Endothelial cell of umbilical vein (primary cell): Measurements from ENCODE around the gene LEMD1. TPM values are rescaled to one million over a fixed set of nuclear protein-coding genes. Genes with fewer than 3 reads are reported as not detected.
"Not testable (repeated sequence)": the region's sequence is repeated elsewhere in the genome, so short reads cannot be mapped to it uniquely, and the experiment has no call there.

Experiments used
- BruUV-seq: library from RNA; stranded (reverse); fragments of 400-500 nt; replicated peaks from 2 replicates; lab custom pipeline; 2021; lab: Mats Ljungman, UMichigan
- CTCF ChIA-PET: fragments of 300-600, 350-600 bp; sonication (Branson Sonifier 250); formaldehyde crosslinking; loops from one replicate; lab custom pipeline; 2021; ENCODE audit warnings: antibody characterized with exemption, inconsistent platforms; lab: Charles Lee
- POLR2A ChIA-PET: fragments of 300-600, 350-600 bp; sonication (Branson Sonifier 250); formaldehyde crosslinking; loops from one replicate; lab custom pipeline; 2021; ENCODE audit warnings: antibody characterized with exemption, inconsistent platforms; lab: Charles Lee
- DNase-seq: peaks from one replicate; pipeline ENCODE4 v3.0.0-alpha.2; 2011; ENCODE audit warnings: low read depth, low spot score
- FAIRE-seq: peaks from 2 replicates; lab custom pipeline; 2011; peaks lifted over from hg19 to GRCh38; lab: Jason Lieb, UNC
- H2AFZ ChIP-seq: 2 replicates; pipeline ENCODE4 v1.6.0; 2012; ENCODE audit warnings: low read depth, low read length, control low read depth, inconsistent platforms
- H3K27ac ChIP-seq: 2 replicates; pipeline ENCODE4 v1.5.1; 2011; ENCODE audit warnings: low read depth, mild to moderate bottlenecking, control low read depth, low read length, moderate library complexity; ENCODE audit not compliant: insufficient read depth
- H3K27me3 ChIP-seq, 2 experiments: 2 replicates each; pipeline versions ENCODE4 v1.6.0 to v1.6.1; 2011; ENCODE audit warnings: low read length in 2 of 2, mixed read lengths in 1 of 2; ENCODE audit not compliant: control insufficient read depth in 2 of 2, insufficient read depth in 2 of 2
- H3K36me3 ChIP-seq, 2 experiments: 2 replicates in 1 of 2; 3 replicates in 1 of 2; pipeline ENCODE4 v1.5.1; 2011; ENCODE audit warnings: low read length in 2 of 2, mild to moderate bottlenecking in 1 of 2, moderate library complexity in 1 of 2; ENCODE audit not compliant: control insufficient read depth in 2 of 2, insufficient read depth in 2 of 2; ENCODE audit errors: extremely low read depth in 1 of 2
- H3K4me1 ChIP-seq: 3 replicates; pipeline ENCODE4 v1.5.1; 2011; ENCODE audit warnings: mild to moderate bottlenecking, low read length; ENCODE audit not compliant: control insufficient read depth, insufficient read depth; ENCODE audit errors: extremely low read depth
- H3K4me2 ChIP-seq: 2 replicates; pipeline ENCODE4 v1.6.1; 2011; ENCODE audit warnings: low read length, control low read depth, mixed read lengths; ENCODE audit not compliant: insufficient read depth
- H3K4me3 ChIP-seq, 3 experiments: fragments of 200-600 bp in 1 of 3; sonication (generic), shearing (Covaris generic) in 1 of 3; replicated peaks in 1 of 3; 2 replicates each; pipeline ENCODE4 v1.5.1; 2011 to 2016; ENCODE audit warnings: control low read depth in 3 of 3, low read length in 3 of 3, mild to moderate bottlenecking in 2 of 3, inconsistent platforms in 1 of 3, low read depth in 1 of 3, moderate library complexity in 1 of 3; ENCODE audit not compliant: insufficient read depth in 1 of 3
- H3K79me2 ChIP-seq: 2 replicates; pipeline ENCODE4 v1.6.0; 2012; ENCODE audit warnings: low read length, inconsistent platforms; ENCODE audit not compliant: control insufficient read depth, insufficient read depth
- H3K9ac ChIP-seq: replicated peaks from 2 replicates; pipeline ENCODE3; 2011; ENCODE audit warnings: low read length, control low read depth; ENCODE audit not compliant: insufficient read depth; ENCODE audit errors: extremely low read depth
- H3K9me1 ChIP-seq: replicated peaks from 3 replicates; pipeline ENCODE4 v1.6.0; 2011; ENCODE audit warnings: mild to moderate bottlenecking, low read length; ENCODE audit not compliant: control insufficient read depth, insufficient read depth; ENCODE audit errors: extremely low read depth
- H3K9me3 ChIP-seq: replicated peaks from 2 replicates; pipeline ENCODE4 v1.5.1; 2012; ENCODE audit warnings: low read length, inconsistent platforms; ENCODE audit not compliant: control insufficient read depth, insufficient read depth
- H4K20me1 ChIP-seq: replicated peaks from 2 replicates; pipeline ENCODE3; 2011; ENCODE audit warnings: mild to moderate bottlenecking, low read length; ENCODE audit not compliant: control insufficient read depth, insufficient read depth; ENCODE audit errors: extremely low read depth
- EZH2 ChIP-seq: IDR thresholded peaks from 2 replicates; pipeline ENCODE4 v1.6.1; 2012; ENCODE audit warnings: borderline replicate concordance, low read depth, mild to moderate bottlenecking, moderate library complexity, low read length, inconsistent platforms; ENCODE audit not compliant: severe bottlenecking
- POLR2A ChIP-seq: IDR thresholded peaks from 2 replicates; pipeline ENCODE4 v1.6.1; 2012; ENCODE audit warnings: low read depth, mild to moderate bottlenecking, control low read depth, low read length
- dilution Hi-C: fragments of 300-500 bp; cut with MboI; formaldehyde crosslinking; loops from one replicate; pipeline ENCODE4 v1.15.0; 2019; ENCODE audit warnings: low sequenced_read_pairs; ENCODE audit not compliant: extremely low pct_ligation_motif_present
- intact Hi-C: fragments of 100-400 bp; cut with micrococcal nuclease; formaldehyde crosslinking; loops from one replicate; pipeline ENCODE4 v1.10.0; 2022
- polyA plus RNA-seq, 4 experiments: library from polyadenylated mRNA; depleted of rRNA in 3 of 4; stranded (reverse) in 3 of 4; unstranded in 1 of 4; fragments of >200 nt; gene quantifications; 2 replicates each; pipeline versions ENCODE4 v1.2.1 to v1.2.3, GENCODE V29; 2011 to 2012; ENCODE audit warnings: missing spikeins in 1 of 4
- total RNA-seq: library from RNA; stranded (reverse); gene quantifications from 2 replicates; pipeline ENCODE4 v1.2.3, GENCODE V29; 2021

Gene LEMD1
- total and polyA plus RNA-seq, 2 donors (not counting 3 experiments of a cell fraction or from before 2014, with no cell fraction given): not detected

- no peak overlapping the region for H3K27ac ChIP-seq
- no peaks in the 10 kb centered on the region for H3K36me3 ChIP-seq
- no peaks in the 10 kb centered on the region for H3K9me3 ChIP-seq
- no peak overlapping the region for H3K4me2 ChIP-seq
- H3K4me1 ChIP-seq: peaks cover 2% of the 10 kb centered on the region
- ChIA-PET POLR2A (no interaction called here), CTCF (interaction anchor here (1.0 to 1.8 kb wide), 2 partner anchors 51 to 81 kb away, joined by 4 to 8 read pairs; no protein-coding TSS in a partner anchor)
- TF ChIP-seq EZH2 (no peak), POLR2A (no peak)
- H3K9me1 ChIP-seq: no peaks in the 10 kb centered on the region
- dilution Hi-C loops (no loop called here), intact Hi-C loops (loop anchor here (5.0 kb wide), 1 partner anchor 88 kb away; no protein-coding TSS in a partner anchor)
- H4K20me1 ChIP-seq: no peaks in the 10 kb centered on the region
- H3K27me3 ChIP-seq: peaks cover 14 to 17% of the 10 kb centered on the region in 2 experiments
- FAIRE-seq (no peak), DNase-seq (no peak)
- H3K9ac ChIP-seq: no peak overlapping the region
- no TSS peak for BruUV-seq
- no peak overlapping the region for H2AFZ ChIP-seq
- no peak overlapping the region for H3K4me3 ChIP-seq
- no peaks in the 10 kb centered on the region for H3K79me2 ChIP-seq
Measured at GRCh38 chr1:205434738-205435137, 12.9 kb upstream of the LEMD1 start.

DNA sequence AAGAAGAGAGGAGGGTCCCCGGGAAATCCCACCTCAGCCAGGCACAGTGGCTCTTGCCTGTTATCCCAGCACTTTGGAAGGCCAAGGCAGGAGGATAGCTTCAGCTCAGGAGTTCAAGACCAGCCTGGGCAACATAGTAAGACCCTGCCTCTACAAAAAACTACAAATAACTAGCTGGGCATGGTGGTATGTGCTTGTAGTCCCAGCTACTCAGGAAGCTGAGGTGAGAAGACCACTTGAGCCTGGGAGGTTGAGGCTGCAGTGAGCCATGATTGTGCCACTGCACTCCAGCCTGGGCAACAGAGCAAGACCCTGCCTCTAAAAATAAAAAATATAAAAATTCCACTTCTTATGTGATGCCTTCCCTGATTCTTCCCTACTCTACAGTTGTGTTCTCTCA lies 10.8 kb upstream of the LEMD1 start:
- H3K4me2 ChIP-seq, H3K4me3 ChIP-seq, H3K27ac ChIP-seq, H3K9me3 ChIP-seq, DNase-seq, POLR2A ChIA-PET, intact Hi-C loops, H4K20me1 ChIP-seq, dilution Hi-C loops, H3K4me1 ChIP-seq, H3K9me1 ChIP-seq, BruUV-seq, FAIRE-seq, H3K9ac ChIP-seq, H3K79me2 ChIP-seq, H3K36me3 ChIP-seq, H2AFZ ChIP-seq: not testable (repeated sequence)
- CTCF ChIA-PET: interaction anchor here (0.6 kb wide), 1 partner anchor 53 kb away, joined by 3 read pairs; no protein-coding TSS in a partner anchor
- peaks cover 14 to 17% of the 10 kb centered on the region in 2 experiments for H3K27me3 ChIP-seq
